Measurements from ENCODE around the gene ZDHHC12. TPM values are rescaled to one million over a fixed set of nuclear protein-coding genes. Genes with fewer than 3 reads are reported as not detected.
A peak's percentile ranks its signal among the peaks of the same experiment; 100 is the strongest.

ZDHHC12 gene
- total and polyA plus RNA-seq, 8 donors: 18.3 to 56.9 (median 26.8) TPM

DNA sequence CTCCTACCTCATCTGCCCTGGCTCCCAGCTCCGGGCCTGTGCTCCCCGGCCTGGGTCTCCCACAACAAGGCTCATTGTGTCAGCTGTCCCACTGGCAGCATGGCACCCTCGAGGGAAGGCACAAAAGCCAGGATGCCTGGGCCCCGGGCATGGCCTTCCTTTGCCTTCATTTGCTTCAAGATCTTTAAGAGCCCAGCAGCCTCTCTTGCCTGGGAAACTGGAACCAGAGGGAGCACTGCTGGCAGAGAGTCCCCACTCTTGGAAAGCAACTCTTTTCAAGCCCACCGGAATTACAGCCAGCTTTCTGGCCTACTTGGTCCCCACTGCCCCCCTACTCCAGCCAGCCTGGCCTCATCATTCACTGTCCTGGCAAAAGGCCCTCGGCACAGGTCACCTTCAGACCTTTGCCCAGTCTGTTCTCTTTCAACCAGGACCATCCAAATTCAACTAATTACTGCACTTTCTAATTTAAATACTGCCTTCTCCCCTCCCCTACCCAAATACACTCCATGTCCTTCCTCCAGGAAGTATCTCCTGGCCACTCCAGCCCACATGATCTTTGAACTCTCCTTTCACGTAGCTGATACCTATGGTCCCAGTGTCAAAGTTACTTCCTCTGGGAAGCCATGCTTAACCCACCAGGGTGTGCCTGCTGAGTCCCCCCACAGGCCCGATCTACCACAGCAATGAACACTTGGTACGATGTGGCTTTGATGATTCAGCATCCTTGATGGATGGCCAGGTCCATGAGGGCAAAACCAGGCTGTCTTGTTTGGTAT lies 38.9 kb upstream of the ZDHHC12 start:
- TF ChIP-seq, protein P1, sequence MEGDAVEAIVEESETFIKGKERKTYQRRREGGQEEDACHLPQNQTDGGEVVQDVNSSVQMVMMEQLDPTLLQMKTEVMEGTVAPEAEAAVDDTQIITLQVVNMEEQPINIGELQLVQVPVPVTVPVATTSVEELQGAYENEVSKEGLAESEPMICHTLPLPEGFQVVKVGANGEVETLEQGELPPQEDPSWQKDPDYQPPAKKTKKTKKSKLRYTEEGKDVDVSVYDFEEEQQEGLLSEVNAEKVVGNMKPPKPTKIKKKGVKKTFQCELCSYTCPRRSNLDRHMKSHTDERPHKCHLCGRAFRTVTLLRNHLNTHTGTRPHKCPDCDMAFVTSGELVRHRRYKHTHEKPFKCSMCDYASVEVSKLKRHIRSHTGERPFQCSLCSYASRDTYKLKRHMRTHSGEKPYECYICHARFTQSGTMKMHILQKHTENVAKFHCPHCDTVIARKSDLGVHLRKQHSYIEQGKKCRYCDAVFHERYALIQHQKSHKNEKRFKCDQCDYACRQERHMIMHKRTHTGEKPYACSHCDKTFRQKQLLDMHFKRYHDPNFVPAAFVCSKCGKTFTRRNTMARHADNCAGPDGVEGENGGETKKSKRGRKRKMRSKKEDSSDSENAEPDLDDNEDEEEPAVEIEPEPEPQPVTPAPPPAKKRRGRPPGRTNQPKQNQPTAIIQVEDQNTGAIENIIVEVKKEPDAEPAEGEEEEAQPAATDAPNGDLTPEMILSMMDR (IDR thresholded peaks at IDR 0.05): no peak
- no peak overlapping the region for H3K27ac ChIP-seq
- ATAC-seq: peak in 1 of 4 donors; percentile 20

DNA sequence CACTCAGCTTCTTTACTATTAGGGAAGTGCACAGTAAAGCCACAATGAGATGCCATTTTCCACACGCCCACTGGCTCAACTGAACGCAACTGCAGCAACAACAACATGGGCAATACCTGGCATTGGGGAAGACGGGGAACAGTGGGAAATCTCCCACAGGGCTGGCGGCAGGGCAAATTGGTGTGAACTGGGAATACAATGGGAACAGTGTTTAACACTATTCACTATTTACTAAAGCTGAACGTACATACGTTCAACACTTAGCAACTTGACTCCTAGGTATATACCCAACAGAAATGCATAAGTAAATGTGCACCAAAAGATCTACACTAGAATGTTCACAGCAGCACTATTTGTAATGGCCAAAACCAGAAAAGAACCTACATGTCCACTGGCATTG lies 33.7 kb upstream of the ZDHHC12 start:
- FAIRE-seq (no peak), ATAC-seq (no peak), DNase-seq (no peak)
- H3K4me1 ChIP-seq: no peaks in the 10 kb centered on the region
- H3K9me3 ChIP-seq: no peaks in the 10 kb centered on the region
- H3K36me3 ChIP-seq: peaks cover 0 to 12% (median 10%) of the 10 kb centered on the region in 3 donors
- H3K27me3 ChIP-seq: no peaks in the 10 kb centered on the region
- H3K4me3 ChIP-seq: no peak overlapping the region
- intact Hi-C loops (cut with DNase I): no loop called here
- H3K27ac ChIP-seq: no peak overlapping the region
- TF ChIP-seq, protein P1 (IDR thresholded peaks at IDR 0.05): no peak
- WGBS, 2 donors: 92 to 93% methylated on average over 6 of the region's 6 CpGs

More for the DNA sequence above, 38.9 kb upstream of the ZDHHC12 start:
- Histone ChIP-seq H3K4me1 (peaks cover 0 to 9% (median 3%) of the 10 kb centered on the region in 3 donors), H3K36me3 (no peaks in the 10 kb centered on the region), H3K27me3 (no peaks in the 10 kb centered on the region), H3K9me3 (no peaks in the 10 kb centered on the region), H3K4me3 (no peak overlapping the region)
- DNase-seq: no peak
- FAIRE-seq: no peak
- WGBS, 2 donors: 65 to 73% methylated on average over 9 of the region's 9 CpGs
- intact Hi-C loops (cut with DNase I): no loop called here

GRCh38 chr9:128753627-128754026 lies 29.7 kb upstream of the ZDHHC12 start:
- ATAC-seq (no peak), DNase-seq (no peak), FAIRE-seq (no peak)
- 94 to 95% methylated on average over 16 of the region's 16 CpGs for WGBS, 2 donors
- TF ChIP-seq, protein P1 (IDR thresholded peaks at IDR 0.05): no peak
- intact Hi-C loops (cut with DNase I): no loop called here
- Histone ChIP-seq H3K4me1 (no peaks in the 10 kb centered on the region), H3K9me3 (no peaks in the 10 kb centered on the region), H3K27ac (no peak overlapping the region), H3K4me3 (no peak overlapping the region), H3K36me3 (peaks cover 0 to 30% (median 29%) of the 10 kb centered on the region in 3 donors), H3K27me3 (no peaks in the 10 kb centered on the region)

DNA sequence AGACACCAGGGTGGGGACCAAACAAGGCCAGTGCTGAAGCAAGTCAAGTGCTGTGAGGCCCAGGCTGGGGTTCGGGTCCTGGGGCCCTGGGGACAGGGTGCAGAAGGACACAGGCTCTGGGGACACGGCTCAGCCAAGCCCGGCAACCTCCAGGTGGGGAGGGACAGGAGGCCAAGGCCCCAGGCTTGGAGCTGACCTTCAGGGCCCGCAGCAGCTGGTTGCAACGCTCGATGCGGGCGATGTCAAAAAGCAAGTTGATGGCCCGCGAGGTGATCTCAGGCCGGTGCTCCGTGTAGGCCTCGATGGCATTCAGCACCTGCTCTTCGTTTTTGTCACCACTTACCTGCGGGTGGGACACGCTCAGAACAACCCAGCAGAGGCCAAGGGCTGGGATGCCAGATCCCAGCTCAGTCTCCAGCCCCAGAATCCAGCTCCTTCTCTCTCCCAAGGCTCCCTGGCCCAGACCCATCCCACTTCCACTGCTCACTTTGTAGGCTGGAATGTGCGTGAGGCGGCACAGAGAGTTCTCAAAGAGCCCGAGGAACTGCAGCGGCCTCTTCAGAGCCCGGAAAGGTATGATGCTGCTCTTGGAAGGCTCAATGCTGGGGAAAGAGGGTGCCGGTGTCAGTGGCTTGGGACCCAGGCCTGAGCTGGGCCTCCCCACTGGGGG lies 27.1 kb upstream of the ZDHHC12 start:
- FAIRE-seq (no peak), DNase-seq (no peak), ATAC-seq (peak in 1 of 4 donors; percentile 11)
- Histone ChIP-seq H3K36me3 (peaks cover 0 to 30% (median 29%) of the 10 kb centered on the region in 3 donors), H3K4me3 (no peak overlapping the region), H3K9me3 (no peaks in the 10 kb centered on the region), H3K27me3 (no peaks in the 10 kb centered on the region), H3K27ac (no peak overlapping the region), H3K4me1 (no peaks in the 10 kb centered on the region)
- intact Hi-C loops (cut with DNase I): no loop called here
- TF ChIP-seq, protein P1 (IDR thresholded peaks at IDR 0.05): no peak
- WGBS, 2 donors: 91 to 93% methylated on average over 22 of the region's 22 CpGs

Data from pancreas (tissue), 10 donors.